LNCAP (cell line): ENCODE measurements around the gene SHC3.

Source experiments
- CTCF ChIP-seq: fragments of 450-650 bp; IDR thresholded peaks from 2 replicates; pipeline ENCODE4 v1.5.1; 2017; ENCODE audit warnings: mild to moderate bottlenecking

SHC3 gene

GRCh38 chr9:89026876-89027275 is 151.7 kb downstream of the SHC3 start:
- no peak for TF ChIP-seq CTCF

GRCh38 chr9:89025553-89025952 is 153.1 kb downstream of the SHC3 start:
- no peak for TF ChIP-seq CTCF

- no peak for TF ChIP-seq CTCF
These were observed 153.9 kb downstream of the SHC3 start for GRCh38 chr9:89024727-89025126.

GRCh38 chr9:89023740-89024139 is 154.9 kb downstream of the SHC3 start:
- no peak for TF ChIP-seq CTCF

- TF ChIP-seq CTCF: no peak
These were observed 155.7 kb downstream of the SHC3 start for GRCh38 chr9:89022902-89023301.

GRCh38 chr9:89022001-89022759 is 156.4 kb downstream of the SHC3 start:
- no peak for TF ChIP-seq CTCF

GRCh38 chr9:89021154-89021803 is 157.3 kb downstream of the SHC3 start:
- TF ChIP-seq CTCF: no peak
